ENCODE data around the gene NFE2L2.
"Not testable (repeated sequence)": the region's sequence is repeated elsewhere in the genome, so short reads cannot be mapped to it uniquely, and the experiment has no call there.

NFE2L2 gene

DNA sequence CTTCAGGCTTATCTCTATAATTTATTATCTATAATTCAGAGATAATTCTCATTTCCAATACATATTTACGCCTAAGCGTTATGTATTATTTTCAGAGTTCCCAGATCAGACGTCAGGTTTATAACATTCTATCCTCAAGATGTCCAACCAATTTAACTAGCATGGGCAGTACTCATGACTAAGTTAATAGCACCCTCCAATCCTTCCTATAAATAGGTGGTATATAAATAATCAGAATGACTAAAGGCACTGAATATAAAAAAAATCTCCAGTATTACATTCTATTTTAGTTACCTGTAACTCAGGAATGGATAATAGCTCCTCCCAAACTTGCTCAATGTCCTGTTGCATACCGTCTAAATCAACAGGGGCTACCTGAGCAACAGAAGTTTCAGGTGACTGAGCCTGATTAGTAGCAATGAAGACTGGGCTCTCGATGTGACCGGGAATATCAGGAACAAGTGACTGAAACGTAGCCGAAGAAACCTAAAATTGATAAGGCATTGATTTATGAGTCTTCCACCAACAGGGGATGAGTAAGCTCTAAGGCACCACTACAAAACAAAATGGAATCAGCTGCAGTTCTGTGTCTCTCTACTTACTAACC, 32.3 kb downstream of the NFE2L2 start:
- no peak for DNase-seq

DNA sequence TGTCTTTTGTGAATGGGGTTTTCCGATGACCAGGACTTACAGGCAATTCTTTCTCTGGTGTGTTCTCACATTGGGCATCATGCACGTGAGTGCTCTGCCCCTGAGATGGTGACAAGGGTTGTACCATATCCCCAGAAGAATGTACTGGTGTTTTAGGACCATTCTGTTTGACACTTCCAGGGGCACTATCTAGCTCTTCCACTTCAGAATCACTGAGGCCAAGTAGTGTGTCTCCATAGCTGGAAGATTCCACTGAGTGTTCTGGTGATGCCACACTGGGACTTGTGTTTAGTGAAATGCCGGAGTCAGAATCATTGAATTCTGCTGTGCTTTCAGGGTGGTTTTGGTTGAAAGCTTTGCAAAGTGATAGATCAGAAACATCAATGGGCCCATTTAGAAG, 33.3 kb downstream of the NFE2L2 start:
- DNase-seq: no peak

GRCh38 chr2:177229442-177230242, 34.9 kb downstream of the NFE2L2 start:
- no peak for DNase-seq

DNA sequence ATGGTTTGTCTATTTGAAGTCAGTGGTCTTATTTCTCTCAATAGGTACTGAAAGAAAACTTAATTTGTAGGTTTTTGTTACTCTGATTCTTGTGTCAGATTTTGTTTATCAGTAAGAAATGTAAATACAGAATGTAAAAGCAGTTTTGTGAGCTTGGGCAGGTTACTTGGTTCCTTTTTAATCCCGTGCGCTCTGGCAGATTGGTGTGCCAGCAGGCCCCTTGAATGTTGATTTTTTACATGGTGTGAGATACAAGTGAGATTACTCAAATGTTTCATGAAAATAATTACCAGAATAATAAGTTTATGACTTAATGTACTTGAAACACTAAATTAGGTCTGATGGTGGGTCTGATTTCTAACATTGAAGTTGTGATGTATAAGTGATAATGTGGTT, 38.6 kb downstream of the NFE2L2 start:
- no peak for DNase-seq

DNA sequence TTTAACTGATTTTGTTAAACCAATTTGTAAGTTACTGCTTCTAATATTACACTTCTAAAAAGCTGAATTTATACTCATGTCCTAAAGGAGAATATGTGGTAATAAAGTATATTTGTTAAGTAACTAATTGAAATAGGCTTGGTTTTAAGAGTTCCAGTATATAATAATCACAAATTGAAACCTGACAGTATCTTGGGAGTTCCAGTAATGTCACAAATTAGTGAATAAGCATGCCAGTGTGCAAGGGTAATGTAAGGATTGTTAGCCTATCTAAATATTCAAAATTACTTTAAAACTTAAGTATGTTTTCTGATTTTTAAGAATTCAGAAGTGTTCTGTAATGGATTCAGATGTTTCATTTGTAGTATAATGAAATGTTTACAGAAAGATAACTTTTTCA, 41.1 kb downstream of the NFE2L2 start:
- DNase-seq: not testable (repeated sequence)

- no peak for DNase-seq
These were observed 42.6 kb downstream of the NFE2L2 start for GRCh38 chr2:177221970-177222369.

- no peak for DNase-seq
These were observed 43.0 kb downstream of the NFE2L2 start for GRCh38 chr2:177221534-177221933.

- DNase-seq: not testable (repeated sequence)
These were observed 44.7 kb downstream of the NFE2L2 start for GRCh38 chr2:177219787-177220186.

GRCh38 chr2:177217247-177217843, 47.2 kb downstream of the NFE2L2 start:
- no peak for DNase-seq

DNA sequence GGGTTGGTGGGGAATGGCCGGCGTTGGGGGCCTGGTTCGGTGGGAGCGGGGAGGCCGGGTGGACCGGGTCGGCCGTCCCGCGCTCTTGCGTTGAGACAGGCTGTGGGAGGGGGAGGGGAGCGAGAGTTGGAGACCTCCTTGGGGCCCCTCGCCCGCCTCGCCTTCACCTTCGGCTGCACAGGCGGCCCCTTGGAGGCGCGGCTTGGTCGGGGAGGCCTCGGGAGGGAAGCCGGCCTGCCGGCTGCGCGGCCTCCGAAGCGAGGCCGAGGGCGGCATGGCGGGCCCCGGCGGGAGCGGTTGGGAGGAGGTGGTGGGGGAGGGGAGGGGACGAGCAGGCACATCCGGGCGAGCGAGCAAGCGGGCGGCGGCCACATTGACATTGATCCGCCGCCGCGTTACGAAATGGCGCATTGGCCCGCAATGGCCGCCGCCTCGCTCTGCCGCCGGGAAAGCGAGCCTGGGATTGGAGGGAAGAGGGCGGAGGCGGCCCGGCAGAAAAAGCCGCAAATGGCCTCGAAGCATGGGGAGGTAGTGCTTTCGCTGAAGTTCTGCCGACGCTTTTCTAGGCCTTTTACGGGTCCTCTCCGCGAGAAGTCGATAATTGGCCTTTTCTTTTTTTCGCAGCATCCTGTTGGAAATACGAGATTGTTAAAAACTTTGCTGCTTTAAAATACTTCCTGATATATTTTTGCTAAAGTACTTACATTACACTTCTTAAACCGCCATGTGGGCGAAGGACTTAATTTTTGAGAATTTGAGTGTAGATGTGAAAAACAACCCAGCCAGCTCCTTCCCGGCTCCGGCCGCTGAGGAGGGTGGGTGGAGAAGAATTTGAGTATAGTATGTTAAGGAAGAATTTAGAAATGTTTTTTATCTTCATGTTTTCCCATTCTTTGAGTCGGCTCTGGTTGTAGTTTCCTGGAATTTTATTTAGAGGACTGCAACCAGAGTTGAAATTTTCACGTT, 51.4 kb downstream of the NFE2L2 start:
- DNase-seq: peak; percentile 90

DNA sequence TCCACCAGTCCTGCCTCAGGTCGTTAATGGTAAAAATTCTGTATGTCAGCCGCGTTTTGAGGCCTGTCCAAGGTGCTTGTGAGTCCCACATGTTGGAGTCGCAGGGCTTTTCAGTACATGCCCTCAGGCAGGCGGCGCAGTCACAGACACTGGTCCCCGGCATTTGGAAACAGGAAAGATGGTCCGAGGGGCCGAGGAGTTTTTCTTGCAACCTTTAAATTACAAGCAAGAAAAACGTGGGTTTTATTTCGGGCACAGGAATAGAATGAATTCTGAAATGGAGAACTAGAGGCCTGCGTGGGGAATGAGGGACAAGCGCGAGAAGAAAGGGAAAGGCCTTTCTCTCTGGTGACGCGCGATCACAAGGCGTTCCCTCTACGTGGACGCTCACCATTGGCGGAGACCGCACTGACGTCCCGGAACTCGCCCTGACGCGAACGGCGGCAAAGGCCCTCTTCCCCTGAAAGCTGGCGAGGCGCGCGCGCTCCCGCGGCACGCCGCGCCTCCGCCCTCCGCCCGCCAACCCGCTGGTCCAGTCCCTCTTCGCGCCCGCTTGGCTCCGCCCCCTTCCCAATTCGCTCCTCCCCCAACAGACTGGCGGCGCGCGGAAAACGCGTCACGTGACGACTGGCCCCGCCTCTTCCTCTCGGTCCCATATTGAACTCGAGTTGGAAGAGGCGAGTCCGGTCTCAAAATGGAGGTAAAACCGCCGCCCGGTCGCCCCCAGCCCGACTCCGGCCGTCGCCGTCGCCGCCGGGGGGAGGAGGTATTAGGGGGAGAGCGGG, 52.2 kb downstream of the NFE2L2 start, which contains the start of gene HNRNPA3:
HNRNPA3 (plus strand) TSS at position 689 of the 785 bp plus-strand sequence; CDS start at position 695, 6 bp downstream.
- peak; percentile 98 for DNase-seq

DNA sequence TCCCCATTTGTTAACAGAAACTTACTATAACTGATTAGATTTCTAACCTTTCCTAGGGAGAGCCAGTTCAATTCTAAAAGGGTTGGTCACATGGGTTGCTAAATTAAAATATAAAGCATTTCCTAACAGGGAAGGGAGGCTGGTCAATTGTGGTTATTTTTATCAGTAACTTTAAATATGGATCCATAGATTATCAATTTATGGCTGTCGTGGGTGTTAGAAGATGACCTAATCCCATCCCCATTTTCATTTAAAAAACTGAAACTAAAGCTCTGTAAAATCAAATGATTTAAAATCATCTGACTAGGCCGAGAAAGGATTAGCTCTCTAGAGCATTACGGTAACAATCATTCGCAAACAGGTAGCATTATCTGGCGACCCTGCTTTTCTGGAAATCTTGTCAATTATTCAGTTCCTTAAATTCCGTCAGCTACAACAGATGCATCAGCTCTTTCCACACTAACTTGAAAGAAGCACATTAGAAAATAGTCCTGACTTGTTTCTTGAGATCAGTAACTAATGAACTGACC, 52.9 kb downstream of the NFE2L2 start:
- no peak for DNase-seq

DNA sequence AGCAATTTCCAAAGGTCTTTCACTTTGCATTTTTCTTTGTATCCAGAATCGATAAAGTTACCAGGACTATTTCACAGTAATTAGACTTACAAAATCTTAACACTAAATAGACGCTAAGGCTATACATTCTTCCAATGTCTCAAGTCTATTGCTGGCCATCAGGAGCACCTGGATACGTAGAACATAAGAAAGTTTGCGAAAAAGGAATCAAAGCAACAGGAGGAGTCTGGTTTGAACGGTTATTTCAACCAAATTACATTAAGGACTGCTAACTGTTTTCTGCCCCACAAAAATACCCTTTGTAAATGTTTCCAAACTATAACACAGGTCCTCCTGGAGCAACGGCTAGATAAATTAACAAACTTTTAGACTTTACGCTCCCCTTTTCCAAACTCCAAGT, 53.4 kb downstream of the NFE2L2 start:
- no peak for DNase-seq

GRCh38 chr2:177207101-177207500, 57.4 kb downstream of the NFE2L2 start:
- DNase-seq: no peak

GRCh38 chr2:177204417-177204816, 60.1 kb downstream of the NFE2L2 start:
- DNase-seq: no peak

- DNase-seq: no peak
These were observed 62.6 kb downstream of the NFE2L2 start for GRCh38 chr2:177201919-177202346.

DNA sequence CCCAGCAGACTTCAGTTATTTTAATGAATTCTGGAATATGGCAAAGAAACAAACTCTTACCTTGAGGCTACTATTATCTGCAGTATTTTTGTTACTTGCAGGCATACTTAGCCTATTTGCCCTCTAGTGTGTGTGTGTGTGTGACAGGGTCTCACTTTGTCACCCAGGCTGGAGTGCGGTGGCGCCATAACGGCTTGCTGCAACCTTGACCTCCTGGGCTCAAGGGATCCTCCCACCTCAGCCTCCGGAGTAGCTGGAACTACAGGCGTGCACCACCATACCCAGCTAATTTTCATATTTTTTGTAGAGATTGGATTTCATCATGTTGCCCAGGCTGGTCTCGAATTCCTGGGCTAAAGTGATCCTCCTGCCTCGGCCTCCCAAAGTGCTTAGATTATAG, 64.1 kb downstream of the NFE2L2 start:
- DNase-seq: not testable (repeated sequence)

DNA sequence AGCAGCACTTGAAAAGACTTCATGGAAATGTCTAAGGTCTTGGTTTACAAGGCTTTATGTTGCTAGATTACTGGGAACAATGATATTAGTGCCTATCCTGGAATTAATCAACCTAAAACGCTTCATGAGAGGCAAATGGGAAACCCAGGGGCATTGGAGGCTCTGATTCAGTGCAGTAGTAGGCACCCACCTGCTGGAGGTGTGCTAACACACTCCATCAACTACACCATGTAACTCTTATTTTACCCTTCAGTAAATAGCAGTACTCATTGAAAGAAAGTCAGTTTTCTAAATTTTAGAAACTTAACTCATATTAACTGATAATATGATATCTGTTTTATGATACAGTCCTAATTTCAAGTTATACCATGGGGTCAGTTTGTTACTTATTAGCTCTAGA, 69.3 kb downstream of the NFE2L2 start:
- DNase-seq: no peak

DNA sequence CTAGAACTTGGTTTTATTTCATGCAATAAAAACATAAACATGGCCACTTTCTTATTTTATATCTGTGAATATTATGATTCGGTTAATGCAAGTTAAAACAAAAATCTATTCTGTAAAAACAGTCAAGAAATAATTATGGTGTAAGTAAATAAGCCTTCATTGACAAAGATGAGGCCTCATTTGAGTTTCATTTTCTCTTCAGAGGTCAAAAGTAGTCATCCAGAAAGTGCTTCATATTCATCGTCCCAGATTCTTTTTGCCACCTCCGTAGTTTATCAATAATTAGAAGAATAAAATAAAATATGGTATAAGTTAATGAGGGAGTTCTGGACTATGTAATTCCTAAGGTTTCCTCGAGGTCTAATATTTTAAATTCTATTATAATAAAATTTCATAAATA, 71.3 kb downstream of the NFE2L2 start:
- no peak for DNase-seq

GRCh38 chr2:177192788-177193187, 71.7 kb downstream of the NFE2L2 start:
- DNase-seq: no peak

DNA sequence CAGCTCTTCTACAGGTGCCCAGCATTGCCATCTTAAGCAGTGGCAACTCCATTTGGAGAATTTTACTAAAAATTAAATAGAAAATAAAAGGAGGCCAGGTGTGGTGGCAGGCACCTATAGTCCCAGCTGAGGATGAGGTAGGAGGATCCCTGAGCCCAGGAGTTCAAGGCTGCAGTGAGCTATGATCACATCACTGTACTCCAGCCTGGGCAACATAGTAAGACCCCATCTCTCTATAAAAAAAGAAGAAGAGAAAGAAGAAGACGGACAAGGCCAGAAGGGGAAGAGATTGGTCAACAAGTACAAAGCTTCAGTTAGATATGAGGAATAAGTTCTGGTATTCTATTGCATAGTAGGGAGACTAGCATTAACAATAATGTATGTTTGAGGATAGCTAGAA, 73.6 kb downstream of the NFE2L2 start:
- DNase-seq: no peak

Measured in fibroblast of skin of back (primary cell).